ENCODE data around the gene ZDHHC13. TPM values are rescaled to one million over a fixed set of nuclear protein-coding genes. Genes with fewer than 3 reads are reported as not detected.
"Not testable (repeated sequence)": the region's sequence is repeated elsewhere in the genome, so short reads cannot be mapped to it uniquely, and the experiment has no call there.

Gene ZDHHC13
- total RNA-seq, 1 donor from 2014 or later: 10.6 TPM

DNA sequence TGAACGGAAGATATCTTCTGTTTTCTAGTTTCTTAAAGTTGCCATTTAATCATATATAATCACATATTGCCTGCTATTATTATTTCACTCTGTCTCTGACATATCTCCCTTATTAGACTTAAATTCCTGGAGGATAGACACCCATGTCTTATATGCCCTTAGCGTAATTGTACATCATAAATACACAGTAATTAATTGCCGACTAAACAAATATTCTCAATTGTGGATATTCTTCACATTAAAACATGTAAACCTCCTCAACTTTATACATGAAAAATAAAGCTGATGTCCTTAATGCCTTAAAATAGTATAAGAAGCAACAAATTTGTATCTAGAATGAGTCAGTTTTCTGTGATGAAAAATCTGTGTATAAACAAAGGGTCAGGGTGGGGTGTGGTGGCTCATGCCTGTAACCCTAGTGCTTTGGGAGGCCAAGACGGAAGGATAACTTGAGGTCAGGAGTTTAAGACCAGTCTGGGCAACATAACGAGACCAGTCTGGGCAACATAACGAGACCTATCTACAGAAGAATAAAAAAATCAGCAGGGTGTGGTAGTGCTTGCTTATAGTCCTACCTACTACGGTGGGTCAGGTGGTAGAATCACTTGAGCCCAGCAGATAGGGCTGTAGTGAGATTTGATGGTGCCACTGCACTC is 6.1 kb downstream of the ZDHHC13 start:
- TF ChIP-seq, protein P1, sequence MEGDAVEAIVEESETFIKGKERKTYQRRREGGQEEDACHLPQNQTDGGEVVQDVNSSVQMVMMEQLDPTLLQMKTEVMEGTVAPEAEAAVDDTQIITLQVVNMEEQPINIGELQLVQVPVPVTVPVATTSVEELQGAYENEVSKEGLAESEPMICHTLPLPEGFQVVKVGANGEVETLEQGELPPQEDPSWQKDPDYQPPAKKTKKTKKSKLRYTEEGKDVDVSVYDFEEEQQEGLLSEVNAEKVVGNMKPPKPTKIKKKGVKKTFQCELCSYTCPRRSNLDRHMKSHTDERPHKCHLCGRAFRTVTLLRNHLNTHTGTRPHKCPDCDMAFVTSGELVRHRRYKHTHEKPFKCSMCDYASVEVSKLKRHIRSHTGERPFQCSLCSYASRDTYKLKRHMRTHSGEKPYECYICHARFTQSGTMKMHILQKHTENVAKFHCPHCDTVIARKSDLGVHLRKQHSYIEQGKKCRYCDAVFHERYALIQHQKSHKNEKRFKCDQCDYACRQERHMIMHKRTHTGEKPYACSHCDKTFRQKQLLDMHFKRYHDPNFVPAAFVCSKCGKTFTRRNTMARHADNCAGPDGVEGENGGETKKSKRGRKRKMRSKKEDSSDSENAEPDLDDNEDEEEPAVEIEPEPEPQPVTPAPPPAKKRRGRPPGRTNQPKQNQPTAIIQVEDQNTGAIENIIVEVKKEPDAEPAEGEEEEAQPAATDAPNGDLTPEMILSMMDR (IDR thresholded peaks at IDR 0.05; ENCODE audit: insufficient read depth, low read depth, low read length): no peak
- no peak for TF ChIP-seq EZH2 (IDR thresholded peaks at IDR 0.05; ENCODE audit: insufficient read depth, low read length)
- Histone ChIP-seq H3K4me1 (ENCODE audit: insufficient read depth, low read length) (no peaks in the 10 kb centered on the region), H4K20me1 (ENCODE audit: insufficient read depth, low read length) (peaks cover 12% of the 10 kb centered on the region), H3K36me3 (ENCODE audit: insufficient read depth, low read length) (no peaks in the 10 kb centered on the region), H2AFZ (ENCODE audit: low read depth, low read length) (no peak overlapping the region), H3K79me2 (ENCODE audit: insufficient read depth, low read length) (peaks cover 16% of the 10 kb centered on the region), H3K27me3 (ENCODE audit: insufficient read depth, low read length) (no peaks in the 10 kb centered on the region), H3K27ac (ENCODE audit: low read depth, low read length) (no peak overlapping the region), H3K4me3 (ENCODE audit: insufficient read depth, low read depth, low read length) (no peak overlapping the region), H3K9me3 (ENCODE audit: insufficient read depth, low read depth, low read length) (no peaks in the 10 kb centered on the region), H3K4me2 (ENCODE audit: low read length) (no peak overlapping the region), H3K9ac (ENCODE audit: low read length) (no peak overlapping the region)
- FAIRE-seq (no peak), DNase-seq (ENCODE audit: low read depth) (no peak)
- H3K27ac Mint-ChIP-seq (ENCODE audit: unreplicated experiment): no peak overlapping the region
- no peak overlapping the region for H3K4me3 Mint-ChIP-seq (ENCODE audit: unreplicated experiment)
- peaks cover 3% of the 10 kb centered on the region for H3K4me1 Mint-ChIP-seq (ENCODE audit: low read depth, unreplicated experiment)
- H3K9me3 Mint-ChIP-seq (ENCODE audit: unreplicated experiment): no peaks in the 10 kb centered on the region
- peaks cover 4% of the 10 kb centered on the region for H3K36me3 Mint-ChIP-seq (ENCODE audit: low read depth, unreplicated experiment)
- H3K27me3 Mint-ChIP-seq (ENCODE audit: low read depth, unreplicated experiment): no peaks in the 10 kb centered on the region

DNA sequence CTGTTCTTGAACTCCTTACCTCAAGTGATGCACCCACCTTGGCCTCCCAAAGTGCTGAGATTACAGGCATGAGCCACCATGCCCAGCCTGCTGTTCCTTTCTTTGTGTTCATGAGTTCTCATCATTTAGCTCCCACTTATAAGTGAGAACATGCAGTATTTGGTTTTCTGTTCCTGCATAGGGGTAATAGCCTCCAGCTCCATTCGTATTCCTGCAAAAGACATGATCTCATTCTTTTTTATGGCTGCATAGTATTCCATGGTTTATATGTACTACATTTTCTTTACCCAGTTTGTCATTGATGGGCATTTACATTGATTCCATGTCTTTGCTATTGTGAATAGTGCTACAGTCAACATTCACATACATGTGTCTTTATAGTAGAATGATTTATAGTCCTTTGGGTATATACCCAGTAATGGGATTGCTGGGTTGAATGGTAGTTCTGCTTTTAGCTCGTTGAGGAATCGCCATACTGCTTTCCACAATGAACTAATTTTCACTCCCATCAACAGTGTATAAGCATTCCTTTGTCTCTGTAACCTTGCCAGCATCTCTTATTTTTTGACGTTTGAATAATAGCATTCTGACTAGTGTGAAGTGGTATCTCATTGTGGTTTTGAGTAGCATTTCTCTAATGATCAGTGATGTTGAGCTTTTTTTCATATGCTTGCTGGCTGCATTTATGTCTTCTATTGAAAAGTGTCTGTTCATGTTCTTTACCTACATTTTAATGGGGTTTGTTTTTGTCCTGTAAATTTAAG is 9.8 kb downstream of the ZDHHC13 start:
- not testable (repeated sequence) for H3K4me1 Mint-ChIP-seq (ENCODE audit: low read depth, unreplicated experiment)

DNA sequence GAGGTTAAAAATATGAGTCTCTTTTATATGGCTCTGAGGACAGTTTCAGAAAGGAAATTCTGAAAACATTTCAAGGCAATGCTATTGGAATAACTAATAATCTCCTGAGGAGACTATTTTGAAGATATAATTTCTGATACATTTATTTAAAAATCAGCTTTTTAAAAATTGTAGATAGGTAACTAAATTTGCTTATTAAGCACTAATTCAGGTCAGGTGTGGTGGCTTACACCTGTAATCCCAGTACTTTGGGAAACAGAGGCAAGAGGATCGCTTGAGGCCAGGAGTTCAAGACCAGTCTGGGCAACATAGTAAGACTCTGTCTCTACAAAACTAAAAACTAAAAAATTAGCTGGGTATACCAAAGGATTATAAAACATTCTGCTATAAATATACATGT is 17.0 kb downstream of the ZDHHC13 start:
- no peaks in the 10 kb centered on the region for H3K4me1 ChIP-seq (ENCODE audit: insufficient read depth, low read length)
- H3K27ac ChIP-seq (ENCODE audit: low read depth, low read length): no peak overlapping the region
- TF ChIP-seq EZH2 (IDR thresholded peaks at IDR 0.05; ENCODE audit: insufficient read depth, low read length): no peak
- TF ChIP-seq, protein P1 (IDR thresholded peaks at IDR 0.05; ENCODE audit: insufficient read depth, low read depth, low read length): no peak
- no peak overlapping the region for H3K27ac Mint-ChIP-seq (ENCODE audit: unreplicated experiment)
- H3K79me2 ChIP-seq (ENCODE audit: insufficient read depth, low read length): peaks cover 2% of the 10 kb centered on the region
- H3K4me3 ChIP-seq (ENCODE audit: insufficient read depth, low read depth, low read length): no peak overlapping the region
- H3K9ac ChIP-seq (ENCODE audit: low read length): no peak overlapping the region
- H3K4me2 ChIP-seq (ENCODE audit: low read length): no peak overlapping the region
- no peaks in the 10 kb centered on the region for H3K27me3 Mint-ChIP-seq (ENCODE audit: low read depth, unreplicated experiment)
- no peak overlapping the region for H3K4me3 Mint-ChIP-seq (ENCODE audit: unreplicated experiment)
- no peak overlapping the region for H2AFZ ChIP-seq (ENCODE audit: low read depth, low read length)
- no peaks in the 10 kb centered on the region for H3K9me3 ChIP-seq (ENCODE audit: insufficient read depth, low read depth, low read length)
- DNase-seq (ENCODE audit: low read depth) (no peak), FAIRE-seq (no peak)
- no peaks in the 10 kb centered on the region for H3K36me3 ChIP-seq (ENCODE audit: insufficient read depth, low read length)
- no peaks in the 10 kb centered on the region for H3K27me3 ChIP-seq (ENCODE audit: insufficient read depth, low read length)
- H3K9me3 Mint-ChIP-seq (ENCODE audit: unreplicated experiment): peaks cover 6% of the 10 kb centered on the region
- H3K4me1 Mint-ChIP-seq (ENCODE audit: low read depth, unreplicated experiment): no peaks in the 10 kb centered on the region
- peaks cover under 1% of the 10 kb centered on the region for H4K20me1 ChIP-seq (ENCODE audit: insufficient read depth, low read length)
- peaks cover 12% of the 10 kb centered on the region for H3K36me3 Mint-ChIP-seq (ENCODE audit: low read depth, unreplicated experiment)

More for the DNA sequence above, 9.8 kb downstream of the ZDHHC13 start:
- not testable (repeated sequence) for FAIRE-seq; H3K9me3 ChIP-seq (ENCODE audit: insufficient read depth, low read depth, low read length); H3K9ac ChIP-seq (ENCODE audit: low read length); H3K4me3 Mint-ChIP-seq (ENCODE audit: unreplicated experiment); H3K4me1 ChIP-seq (ENCODE audit: insufficient read depth, low read length); H3K79me2 ChIP-seq (ENCODE audit: insufficient read depth, low read length); H3K27me3 ChIP-seq (ENCODE audit: insufficient read depth, low read length); H3K27ac Mint-ChIP-seq (ENCODE audit: unreplicated experiment); H3K36me3 ChIP-seq (ENCODE audit: insufficient read depth, low read length); H3K27ac ChIP-seq (ENCODE audit: low read depth, low read length); H3K27me3 Mint-ChIP-seq (ENCODE audit: low read depth, unreplicated experiment); H4K20me1 ChIP-seq (ENCODE audit: insufficient read depth, low read length); H2AFZ ChIP-seq (ENCODE audit: low read depth, low read length); H3K36me3 Mint-ChIP-seq (ENCODE audit: low read depth, unreplicated experiment); H3K4me3 ChIP-seq (ENCODE audit: insufficient read depth, low read depth, low read length); H3K4me2 ChIP-seq (ENCODE audit: low read length); H3K9me3 Mint-ChIP-seq (ENCODE audit: unreplicated experiment)
- peak; percentile 55 for DNase-seq (ENCODE audit: low read depth)

DNA sequence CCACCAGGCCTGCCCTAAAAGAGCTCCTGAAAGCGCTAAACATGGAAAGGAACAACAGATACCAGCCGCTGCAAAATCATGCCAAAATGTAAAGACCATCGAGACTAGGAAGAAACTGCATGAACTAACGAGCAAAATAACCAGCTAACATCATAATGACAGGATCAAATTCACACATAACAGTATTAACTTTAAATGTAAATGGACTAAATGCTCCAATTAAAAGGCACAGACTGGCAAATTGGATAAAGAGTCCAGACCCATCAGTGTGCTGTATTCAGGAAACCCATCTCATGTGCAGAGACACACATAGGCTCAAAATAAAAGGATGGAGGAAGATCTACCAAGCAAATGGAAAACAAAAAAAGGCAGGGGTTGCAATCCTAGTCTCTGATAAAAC is 19.9 kb downstream of the ZDHHC13 start:
- H3K27me3 ChIP-seq (ENCODE audit: insufficient read depth, low read length); H2AFZ ChIP-seq (ENCODE audit: low read depth, low read length); H3K27ac Mint-ChIP-seq (ENCODE audit: unreplicated experiment); H3K36me3 ChIP-seq (ENCODE audit: insufficient read depth, low read length); H3K27ac ChIP-seq (ENCODE audit: low read depth, low read length); FAIRE-seq; H3K27me3 Mint-ChIP-seq (ENCODE audit: low read depth, unreplicated experiment); H3K9ac ChIP-seq (ENCODE audit: low read length); H3K9me3 Mint-ChIP-seq (ENCODE audit: unreplicated experiment); H3K4me3 Mint-ChIP-seq (ENCODE audit: unreplicated experiment); DNase-seq (ENCODE audit: low read depth); H3K79me2 ChIP-seq (ENCODE audit: insufficient read depth, low read length); H3K4me2 ChIP-seq (ENCODE audit: low read length); H3K4me1 Mint-ChIP-seq (ENCODE audit: low read depth, unreplicated experiment); H4K20me1 ChIP-seq (ENCODE audit: insufficient read depth, low read length); H3K4me3 ChIP-seq (ENCODE audit: insufficient read depth, low read depth, low read length); H3K9me3 ChIP-seq (ENCODE audit: insufficient read depth, low read depth, low read length); H3K4me1 ChIP-seq (ENCODE audit: insufficient read depth, low read length): not testable (repeated sequence)
- peaks cover 12% of the 10 kb centered on the region for H3K36me3 Mint-ChIP-seq (ENCODE audit: low read depth, unreplicated experiment)
